Measurements from ENCODE around the gene TENT5C. TPM values are rescaled to one million over a fixed set of nuclear protein-coding genes. Genes with fewer than 3 reads are reported as not detected.

Gene TENT5C
- total and polyA plus RNA-seq, 2 of the 13 experiments (the other 11 are each of a cell fraction or from before 2014, with no cell fraction given), result 0.02 to 0.38 TPM

DNA sequence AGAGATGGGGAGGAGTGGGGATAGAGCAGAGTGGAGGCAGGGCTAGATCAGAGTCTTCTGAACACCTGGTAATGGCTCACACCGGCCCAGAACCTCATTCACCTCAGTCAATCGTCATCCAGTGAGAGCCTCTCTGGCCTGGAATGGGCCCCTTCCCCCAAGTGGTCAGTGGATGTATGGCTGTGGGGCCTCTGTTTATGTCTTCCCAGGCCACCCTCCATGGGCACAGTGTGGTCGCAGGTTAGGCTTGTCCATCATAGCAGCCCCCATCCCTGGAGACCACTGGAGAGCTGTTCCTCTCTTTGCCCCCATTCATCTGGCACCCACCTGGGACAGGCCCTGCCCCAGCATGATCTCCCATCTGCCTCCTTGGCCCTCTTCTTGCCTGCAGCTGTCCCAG is 29.6 kb upstream of the TENT5C start:
- H3K36me3 ChIP-seq (replicated peaks in 1 of 2; ENCODE audit: control insufficient read depth in 1 of 2, insufficient read depth in 2 of 2, low read length in 2 of 2), result no peaks in the 10 kb centered on the region
- no peak overlapping the region for H3K9ac ChIP-seq (ENCODE audit: insufficient read depth, low read depth, low read length)
- H3K79me2 ChIP-seq (ENCODE audit: insufficient read depth, low read length), result no peaks in the 10 kb centered on the region
- BruUV-seq (replicated peaks), result no TSS peak
- peaks cover 0 to 1% of the 10 kb centered on the region in 2 experiments; a peak in 2 of 5 replicates for H3K27me3 ChIP-seq (ENCODE audit: control insufficient read depth in 1 of 2, insufficient read depth in 2 of 2, low read length in 2 of 2)
- 38% methylated on average over 2 of the region's 3 CpGs for WGBS (ENCODE audit: low lambda C conversion rate)
- peaks cover 28% of the 10 kb centered on the region for H3K4me1 ChIP-seq (ENCODE audit: insufficient read depth, low read length)
- TF ChIP-seq ZSCAN30 (CRISPR knock-in tag; IDR thresholded peaks at IDR 0.05) (no peak), FOXJ3 (CRISPR knock-in tag; IDR thresholded peaks at IDR 0.05; ENCODE audit: borderline replicate concordance) (no peak), MIER3 (CRISPR knock-in tag; IDR thresholded peaks at IDR 0.05; ENCODE audit: borderline replicate concordance) (no peak), ASH2L (IDR thresholded peaks at IDR 0.05; ENCODE audit: insufficient read length, low read depth, low read length) (no peak), CBX1 (IDR thresholded peaks at IDR 0.05; ENCODE audit: low read depth) (no peak), SMARCC2 (IDR thresholded peaks at IDR 0.05) (no peak), DNMT3B (CRISPR knock-in tag; conservative IDR thresholded peaks at IDR 0.05) (no peak), FOXK1 (CRISPR knock-in tag; IDR thresholded peaks at IDR 0.05; ENCODE audit: borderline replicate concordance, low read depth) (no peak), HDAC2 (CRISPR knock-in tag; IDR thresholded peaks at IDR 0.05) (no peak), CHD4 (IDR thresholded peaks at IDR 0.05; ENCODE audit: borderline replicate concordance, low read length) (no peak), MAFF (IDR thresholded peaks at IDR 0.05; ENCODE audit: low read depth, low read length) (no peak), ZNF326 (CRISPR knock-in tag; IDR thresholded peaks at IDR 0.05; ENCODE audit: borderline replicate concordance) (no peak), ZNF225 (CRISPR knock-in tag; IDR thresholded peaks at IDR 0.05) (no peak), ETV6 (CRISPR knock-in tag; conservative IDR thresholded peaks at IDR 0.05) (no peak), KLF9 (CRISPR knock-in tag; IDR thresholded peaks at IDR 0.05; ENCODE audit: low read depth) (no peak)
- TF ChIP-seq, protein P1, sequence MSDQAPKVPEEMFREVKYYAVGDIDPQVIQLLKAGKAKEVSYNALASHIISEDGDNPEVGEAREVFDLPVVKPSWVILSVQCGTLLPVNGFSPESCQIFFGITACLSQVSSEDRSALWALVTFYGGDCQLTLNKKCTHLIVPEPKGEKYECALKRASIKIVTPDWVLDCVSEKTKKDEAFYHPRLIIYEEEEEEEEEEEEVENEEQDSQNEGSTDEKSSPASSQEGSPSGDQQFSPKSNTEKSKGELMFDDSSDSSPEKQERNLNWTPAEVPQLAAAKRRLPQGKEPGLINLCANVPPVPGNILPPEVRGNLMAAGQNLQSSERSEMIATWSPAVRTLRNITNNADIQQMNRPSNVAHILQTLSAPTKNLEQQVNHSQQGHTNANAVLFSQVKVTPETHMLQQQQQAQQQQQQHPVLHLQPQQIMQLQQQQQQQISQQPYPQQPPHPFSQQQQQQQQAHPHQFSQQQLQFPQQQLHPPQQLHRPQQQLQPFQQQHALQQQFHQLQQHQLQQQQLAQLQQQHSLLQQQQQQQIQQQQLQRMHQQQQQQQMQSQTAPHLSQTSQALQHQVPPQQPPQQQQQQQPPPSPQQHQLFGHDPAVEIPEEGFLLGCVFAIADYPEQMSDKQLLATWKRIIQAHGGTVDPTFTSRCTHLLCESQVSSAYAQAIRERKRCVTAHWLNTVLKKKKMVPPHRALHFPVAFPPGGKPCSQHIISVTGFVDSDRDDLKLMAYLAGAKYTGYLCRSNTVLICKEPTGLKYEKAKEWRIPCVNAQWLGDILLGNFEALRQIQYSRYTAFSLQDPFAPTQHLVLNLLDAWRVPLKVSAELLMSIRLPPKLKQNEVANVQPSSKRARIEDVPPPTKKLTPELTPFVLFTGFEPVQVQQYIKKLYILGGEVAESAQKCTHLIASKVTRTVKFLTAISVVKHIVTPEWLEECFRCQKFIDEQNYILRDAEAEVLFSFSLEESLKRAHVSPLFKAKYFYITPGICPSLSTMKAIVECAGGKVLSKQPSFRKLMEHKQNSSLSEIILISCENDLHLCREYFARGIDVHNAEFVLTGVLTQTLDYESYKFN (CRISPR knock-in tag; conservative IDR thresholded peaks at IDR 0.05), result no peak
- TF ChIP-seq, protein P2, sequence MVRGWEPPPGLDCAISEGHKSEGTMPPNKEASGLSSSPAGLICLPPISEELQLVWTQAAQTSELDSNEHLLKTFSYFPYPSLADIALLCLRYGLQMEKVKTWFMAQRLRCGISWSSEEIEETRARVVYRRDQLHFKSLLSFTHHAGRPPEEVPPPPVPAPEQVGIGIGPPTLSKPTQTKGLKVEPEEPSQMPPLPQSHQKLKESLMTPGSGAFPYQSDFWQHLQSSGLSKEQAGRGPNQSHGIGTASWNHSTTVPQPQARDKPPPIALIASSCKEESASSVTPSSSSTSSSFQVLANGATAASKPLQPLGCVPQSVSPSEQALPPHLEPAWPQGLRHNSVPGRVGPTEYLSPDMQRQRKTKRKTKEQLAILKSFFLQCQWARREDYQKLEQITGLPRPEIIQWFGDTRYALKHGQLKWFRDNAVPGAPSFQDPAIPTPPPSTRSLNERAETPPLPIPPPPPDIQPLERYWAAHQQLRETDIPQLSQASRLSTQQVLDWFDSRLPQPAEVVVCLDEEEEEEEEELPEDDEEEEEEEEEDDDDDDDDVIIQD (CRISPR knock-in tag; IDR thresholded peaks at IDR 0.05; ENCODE audit: low read depth), result no peak
- TF ChIP-seq, protein P3, sequence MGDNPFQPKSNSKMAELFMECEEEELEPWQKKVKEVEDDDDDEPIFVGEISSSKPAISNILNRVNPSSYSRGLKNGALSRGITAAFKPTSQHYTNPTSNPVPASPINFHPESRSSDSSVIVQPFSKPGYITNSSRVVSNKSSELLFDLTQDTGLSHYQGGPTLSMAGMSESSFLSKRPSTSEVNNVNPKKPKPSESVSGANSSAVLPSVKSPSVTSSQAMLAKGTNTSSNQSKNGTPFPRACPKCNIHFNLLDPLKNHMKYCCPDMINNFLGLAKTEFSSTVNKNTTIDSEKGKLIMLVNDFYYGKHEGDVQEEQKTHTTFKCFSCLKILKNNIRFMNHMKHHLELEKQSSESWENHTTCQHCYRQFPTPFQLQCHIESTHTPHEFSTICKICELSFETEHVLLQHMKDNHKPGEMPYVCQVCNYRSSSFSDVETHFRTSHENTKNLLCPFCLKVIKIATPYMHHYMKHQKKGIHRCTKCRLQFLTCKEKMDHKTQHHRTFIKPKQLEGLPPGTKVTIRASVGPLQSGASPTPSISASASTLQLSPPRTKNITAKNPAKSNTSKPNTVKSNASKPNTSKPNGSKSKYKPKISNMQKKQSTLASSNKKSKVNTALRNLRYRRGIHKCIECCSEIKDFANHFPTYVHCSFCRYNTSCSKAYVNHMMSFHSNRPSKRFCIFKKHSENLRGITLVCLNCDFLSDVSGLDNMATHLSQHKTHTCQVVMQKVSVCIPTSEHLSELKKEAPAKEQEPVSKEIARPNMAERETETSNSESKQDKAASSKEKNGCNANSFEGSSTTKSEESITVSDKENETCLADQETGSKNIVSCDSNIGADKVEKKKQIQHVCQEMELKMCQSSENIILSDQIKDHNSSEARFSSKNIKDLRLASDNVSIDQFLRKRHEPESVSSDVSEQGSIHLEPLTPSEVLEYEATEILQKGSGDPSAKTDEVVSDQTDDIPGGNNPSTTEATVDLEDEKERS (CRISPR knock-in tag; IDR thresholded peaks at IDR 0.05), result no peak
- intact Hi-C loops (cut with micrococcal nuclease; ENCODE audit: unreplicated experiment), result no loop called here
- POLR2A ChIA-PET, result no interaction called here
- ATAC-seq (no peak), FAIRE-seq (no peak), DNase-seq (ENCODE audit: low spot score) (no peak)
- in situ Hi-C loops (cut with HindIII; ENCODE audit: extremely low pct_ligation_motif_present, low pct_unique_long_range_greater_than_20kb), result no loop called here
- H3K4me3 ChIP-seq (replicated peaks in 1 of 3; ENCODE audit: insufficient read depth in 1 of 3, low read depth in 2 of 3, low read length in 3 of 3), result no peak overlapping the region
- no peaks in the 10 kb centered on the region for H3K9me3 ChIP-seq (ENCODE audit: low read length)
- H3K27ac ChIP-seq (ENCODE audit: extremely low read length, insufficient read depth, low read length), result no peak overlapping the region
- no peaks in the 10 kb centered on the region for H4K20me1 ChIP-seq (ENCODE audit: insufficient read depth, low read length)
- H3K4me2 ChIP-seq (ENCODE audit: low read depth, low read length), result no peak overlapping the region
- CTCF ChIA-PET (ENCODE audit: low intra/inter-chr PET ratio, low total read pairs), result no interaction called here
- H2AFZ ChIP-seq (ENCODE audit: low read length), result no peak overlapping the region

Measured in HepG2 (cell line).